Measurements from ENCODE around the gene RASA3.

The RASA3 gene

GRCh38 chr13:114026481-114026880 is 105.9 kb downstream of the RASA3 start:
- TF ChIP-seq GATA2 (IDR thresholded peaks at IDR 0.05; ENCODE audit: low read depth, low read length): no peak

GRCh38 chr13:114025714-114026431 is 106.5 kb downstream of the RASA3 start:
- no peak for TF ChIP-seq GATA3 (IDR thresholded peaks at IDR 0.05; ENCODE audit: low read depth, low read length)
- TF ChIP-seq GATA2 (IDR thresholded peaks at IDR 0.05; ENCODE audit: low read depth, low read length): no peak

- TF ChIP-seq GATA3 (IDR thresholded peaks at IDR 0.05; ENCODE audit: low read depth, low read length): no peak
- TF ChIP-seq GATA2 (IDR thresholded peaks at IDR 0.05; ENCODE audit: low read depth, low read length): peak; percentile 76
Measured at GRCh38 chr13:114025405-114025713, 107.1 kb downstream of the RASA3 start.

- TF ChIP-seq GATA2 (IDR thresholded peaks at IDR 0.05; ENCODE audit: low read depth, low read length) (no peak), GATA3 (IDR thresholded peaks at IDR 0.05; ENCODE audit: low read depth, low read length) (no peak)
Measured at GRCh38 chr13:114024603-114025404, 107.6 kb downstream of the RASA3 start.

- no peak for TF ChIP-seq GATA2 (IDR thresholded peaks at IDR 0.05; ENCODE audit: low read depth, low read length)
- no peak for TF ChIP-seq GATA3 (IDR thresholded peaks at IDR 0.05; ENCODE audit: low read depth, low read length)
Measured at GRCh38 chr13:114023716-114024602, 108.5 kb downstream of the RASA3 start.

- TF ChIP-seq GATA2 (IDR thresholded peaks at IDR 0.05; ENCODE audit: low read depth, low read length): no peak
- no peak for TF ChIP-seq GATA3 (IDR thresholded peaks at IDR 0.05; ENCODE audit: low read depth, low read length)
Measured at GRCh38 chr13:114022876-114023275, 109.5 kb downstream of the RASA3 start.

- TF ChIP-seq GATA2 (IDR thresholded peaks at IDR 0.05; ENCODE audit: low read depth, low read length): no peak
- TF ChIP-seq GATA3 (IDR thresholded peaks at IDR 0.05; ENCODE audit: low read depth, low read length): no peak
Measured at GRCh38 chr13:114022309-114022669, 110.1 kb downstream of the RASA3 start.

- no peak for TF ChIP-seq GATA2 (IDR thresholded peaks at IDR 0.05; ENCODE audit: low read depth, low read length)
- TF ChIP-seq GATA3 (IDR thresholded peaks at IDR 0.05; ENCODE audit: low read depth, low read length): no peak
Measured at GRCh38 chr13:114021464-114022308, 110.7 kb downstream of the RASA3 start.

GRCh38 chr13:114020750-114021463 is 111.5 kb downstream of the RASA3 start:
- TF ChIP-seq GATA3 (IDR thresholded peaks at IDR 0.05; ENCODE audit: low read depth, low read length) (no peak), GATA2 (IDR thresholded peaks at IDR 0.05; ENCODE audit: low read depth, low read length) (no peak)

GRCh38 chr13:114019367-114019766 is 113.1 kb downstream of the RASA3 start:
- TF ChIP-seq GATA3 (IDR thresholded peaks at IDR 0.05; ENCODE audit: low read depth, low read length) (no peak), GATA2 (IDR thresholded peaks at IDR 0.05; ENCODE audit: low read depth, low read length) (no peak)

GRCh38 chr13:114018461-114019055 is 113.9 kb downstream of the RASA3 start:
- TF ChIP-seq GATA2 (IDR thresholded peaks at IDR 0.05; ENCODE audit: low read depth, low read length) (no peak), GATA3 (IDR thresholded peaks at IDR 0.05; ENCODE audit: low read depth, low read length) (no peak)

- TF ChIP-seq GATA3 (IDR thresholded peaks at IDR 0.05; ENCODE audit: low read depth, low read length) (no peak), GATA2 (IDR thresholded peaks at IDR 0.05; ENCODE audit: low read depth, low read length) (no peak)
Measured at GRCh38 chr13:114017966-114018365, 114.5 kb downstream of the RASA3 start.
